ENCODE measurements around the gene LCN1.

- no peak for TF ChIP-seq POLR2A (IDR thresholded peaks at IDR 0.05)
- TF ChIP-seq, protein P1, sequence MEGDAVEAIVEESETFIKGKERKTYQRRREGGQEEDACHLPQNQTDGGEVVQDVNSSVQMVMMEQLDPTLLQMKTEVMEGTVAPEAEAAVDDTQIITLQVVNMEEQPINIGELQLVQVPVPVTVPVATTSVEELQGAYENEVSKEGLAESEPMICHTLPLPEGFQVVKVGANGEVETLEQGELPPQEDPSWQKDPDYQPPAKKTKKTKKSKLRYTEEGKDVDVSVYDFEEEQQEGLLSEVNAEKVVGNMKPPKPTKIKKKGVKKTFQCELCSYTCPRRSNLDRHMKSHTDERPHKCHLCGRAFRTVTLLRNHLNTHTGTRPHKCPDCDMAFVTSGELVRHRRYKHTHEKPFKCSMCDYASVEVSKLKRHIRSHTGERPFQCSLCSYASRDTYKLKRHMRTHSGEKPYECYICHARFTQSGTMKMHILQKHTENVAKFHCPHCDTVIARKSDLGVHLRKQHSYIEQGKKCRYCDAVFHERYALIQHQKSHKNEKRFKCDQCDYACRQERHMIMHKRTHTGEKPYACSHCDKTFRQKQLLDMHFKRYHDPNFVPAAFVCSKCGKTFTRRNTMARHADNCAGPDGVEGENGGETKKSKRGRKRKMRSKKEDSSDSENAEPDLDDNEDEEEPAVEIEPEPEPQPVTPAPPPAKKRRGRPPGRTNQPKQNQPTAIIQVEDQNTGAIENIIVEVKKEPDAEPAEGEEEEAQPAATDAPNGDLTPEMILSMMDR (IDR thresholded peaks at IDR 0.05) = no peak
Observed at GRCh38 chr9:135473972-135474543, 47.2 kb upstream of the LCN1 start.

All from thyroid gland (tissue), 4 donors.